Measurements from ENCODE around the gene GSTM2. TPM values are rescaled to one million over a fixed set of nuclear protein-coding genes. Genes with fewer than 3 reads are reported as not detected.
A peak's percentile ranks its signal among the peaks of the same experiment; 100 is the strongest.

The GSTM2 gene
- total and polyA plus RNA-seq, 11 donors: 20.5 to 101 (median 62.3) TPM

GRCh38 chr1:109716570-109717090 is 48.8 kb downstream of the GSTM2 start:
- Histone ChIP-seq H3K9me3 (no peaks in the 10 kb centered on the region), H3K4me3 (no peak overlapping the region), H3K4me1 (peaks cover 0 to 8% (median 0%) of the 10 kb centered on the region in 12 donors), H3K27ac (peak overlapping the region in 1 of 12 donors; percentile 19), H3K27me3 (peaks cover 0 to 7% (median 0%) of the 10 kb centered on the region in 9 donors), H3K36me3 (no peaks in the 10 kb centered on the region)
- DNase-seq (no peak), ATAC-seq (peak in 1 of 4 donors; percentile 14)
- 62 to 76% (median 69%) methylated on average over 3 of the region's 3 CpGs for WGBS, 4 donors
- intact Hi-C loops (cut with DNase I): loop anchor here in 4 of 10 donors (2.0 to 5.0 kb wide), 2 partner anchors 56 kb away; no protein-coding TSS in a partner anchor
- TF ChIP-seq CTCF (IDR thresholded peaks at IDR 0.05): no peak
- no peak for TF ChIP-seq POLR2A (IDR thresholded peaks at IDR 0.05)

GRCh38 chr1:109717729-109718128 is 49.9 kb downstream of the GSTM2 start:
- H3K27me3 ChIP-seq: no peaks in the 10 kb centered on the region
- no peak overlapping the region for H3K4me3 ChIP-seq
- TF ChIP-seq POLR2A (IDR thresholded peaks at IDR 0.05) (no peak), CTCF (IDR thresholded peaks at IDR 0.05) (no peak)
- no peak overlapping the region for H3K27ac ChIP-seq
- ATAC-seq: no peak
- intact Hi-C loops (cut with DNase I): loop anchor here in 9 of 10 donors (1.0 to 5.0 kb wide), 3 partner anchors 55 to 56 kb away; no protein-coding TSS in a partner anchor
- DNase-seq: no peak
- H3K4me1 ChIP-seq: peaks cover 0 to 8% (median 0%) of the 10 kb centered on the region in 12 donors
- 84 to 92% (median 89%) methylated on average over 5 of the region's 5 CpGs for WGBS, 4 donors
- no peaks in the 10 kb centered on the region for H3K36me3 ChIP-seq
- no peaks in the 10 kb centered on the region for H3K9me3 ChIP-seq

- Histone ChIP-seq H3K9me3 (no peaks in the 10 kb centered on the region), H3K4me3 (no peak overlapping the region), H3K27ac (no peak overlapping the region), H3K27me3 (no peaks in the 10 kb centered on the region), H3K36me3 (no peaks in the 10 kb centered on the region), H3K4me1 (peaks cover 0 to 8% (median 0%) of the 10 kb centered on the region in 12 donors)
- no peak for DNase-seq
- 84 to 92% (median 88%) methylated on average over 2 of the region's 2 CpGs for WGBS, 4 donors
- intact Hi-C loops (cut with DNase I): loop anchor here in 8 of 10 donors (1.0 to 5.0 kb wide), 3 partner anchors 54 to 55 kb away; no protein-coding TSS in a partner anchor
- ATAC-seq: peak in 3 of 4 donors; percentile 64 to 69 (median 67)
- TF ChIP-seq CTCF (IDR thresholded peaks at IDR 0.05) (peak in 9 of 12 donors; percentile 4 to 43 (median 36)), POLR2A (IDR thresholded peaks at IDR 0.05) (no peak)
Observed at GRCh38 chr1:109718495-109718894, 50.6 kb downstream of the GSTM2 start.

- TF ChIP-seq CTCF (IDR thresholded peaks at IDR 0.05) (no peak), POLR2A (IDR thresholded peaks at IDR 0.05) (no peak)
- no peak for DNase-seq
- Histone ChIP-seq H3K4me1 (peaks cover 0 to 8% (median 0%) of the 10 kb centered on the region in 12 donors), H3K27ac (no peak overlapping the region), H3K36me3 (no peaks in the 10 kb centered on the region), H3K27me3 (no peaks in the 10 kb centered on the region), H3K4me3 (no peak overlapping the region), H3K9me3 (no peaks in the 10 kb centered on the region)
- intact Hi-C loops (cut with DNase I): loop anchor here in 7 of 10 donors (2.0 to 5.0 kb wide), 2 partner anchors 53 kb away; no protein-coding TSS in a partner anchor
- WGBS, 4 donors: 81 to 89% (median 83%) methylated on average over 5 of the region's 5 CpGs
- ATAC-seq: no peak
Observed at GRCh38 chr1:109719337-109719837, 51.5 kb downstream of the GSTM2 start.

Measured in heart left ventricle (tissue), 16 donors.